Measurements from ENCODE around the gene RNF113B. TPM values are rescaled to one million over a fixed set of nuclear protein-coding genes. Genes with fewer than 3 reads are reported as not detected.

Gene RNF113B
- total RNA-seq, result not detected

- DNase-seq, result no peak
- ChIA-PET POLR2A (no interaction called here), CTCF (no interaction called here)
- Mint-ChIP-seq H3K9me3 (ENCODE audit: insufficient read depth) (no peaks in the 10 kb centered on the region), H3K4me3 (no peak within 1 kb of the TSS), H3K27ac (no peak within 1 kb of the TSS), H3K36me3 (ENCODE audit: low read depth) (no peaks in the 10 kb centered on the region), H3K27me3 (ENCODE audit: low read depth) (no peaks in the 10 kb centered on the region), H3K4me1 (ENCODE audit: low read depth) (no peaks in the 10 kb centered on the region)
- ATAC-seq, result no peak
Observed at GRCh38 chr13:98176777-98177608, at the start of gene RNF113B. RNF113B (minus strand) TSS chr13:98177269; CDS start chr13:98177236, 33 bp downstream.

- ChIA-PET CTCF (no interaction called here), POLR2A (no interaction called here)
- DNase-seq (no peak), ATAC-seq (no peak)
- Mint-ChIP-seq H3K27ac (no peak overlapping the region), H3K4me1 (ENCODE audit: low read depth) (no peaks in the 10 kb centered on the region), H3K4me3 (no peak overlapping the region), H3K9me3 (ENCODE audit: insufficient read depth) (no peaks in the 10 kb centered on the region), H3K27me3 (ENCODE audit: low read depth) (no peaks in the 10 kb centered on the region), H3K36me3 (ENCODE audit: low read depth) (no peaks in the 10 kb centered on the region)
Observed at GRCh38 chr13:98226496-98226895, 49.4 kb upstream of the RNF113B start.

GRCh38 chr13:98225036-98225940 is 48.2 kb upstream of the RNF113B start:
- Mint-ChIP-seq H3K36me3 (ENCODE audit: low read depth) (no peaks in the 10 kb centered on the region), H3K9me3 (ENCODE audit: insufficient read depth) (no peaks in the 10 kb centered on the region), H3K4me1 (ENCODE audit: low read depth) (no peaks in the 10 kb centered on the region), H3K4me3 (no peak overlapping the region), H3K27ac (no peak overlapping the region), H3K27me3 (ENCODE audit: low read depth) (peaks cover 2% of the 10 kb centered on the region)
- CTCF ChIA-PET, result no interaction called here
- POLR2A ChIA-PET, result no interaction called here
- DNase-seq (no peak), ATAC-seq (no peak)

DNA sequence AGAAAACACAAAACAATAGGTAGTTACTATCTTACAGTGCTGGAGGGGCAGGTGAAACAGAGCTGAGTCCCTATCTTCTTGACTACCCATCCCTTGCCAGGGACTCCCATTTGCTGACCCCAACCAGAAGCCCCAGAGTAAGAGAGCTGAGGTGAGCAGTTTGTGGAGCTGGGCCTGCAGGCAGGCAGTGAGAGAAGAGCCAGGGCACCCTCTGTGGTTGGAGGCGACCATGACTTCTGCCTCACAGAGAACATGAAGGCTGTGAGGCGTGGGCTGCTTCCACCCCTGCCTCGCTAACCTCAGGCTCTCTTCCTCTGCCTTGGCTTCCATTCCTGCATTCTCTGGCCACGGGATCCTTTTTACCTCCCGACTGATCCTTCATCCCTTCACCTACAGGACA is 47.5 kb upstream of the RNF113B start:
- Mint-ChIP-seq H3K9me3 (ENCODE audit: insufficient read depth) (no peaks in the 10 kb centered on the region), H3K27ac (no peak overlapping the region), H3K27me3 (ENCODE audit: low read depth) (peaks cover 2% of the 10 kb centered on the region), H3K4me3 (no peak overlapping the region), H3K4me1 (ENCODE audit: low read depth) (no peaks in the 10 kb centered on the region), H3K36me3 (ENCODE audit: low read depth) (no peaks in the 10 kb centered on the region)
- DNase-seq, result no peak
- CTCF ChIA-PET, result no interaction called here
- POLR2A ChIA-PET, result no interaction called here
- no peak for ATAC-seq

DNA sequence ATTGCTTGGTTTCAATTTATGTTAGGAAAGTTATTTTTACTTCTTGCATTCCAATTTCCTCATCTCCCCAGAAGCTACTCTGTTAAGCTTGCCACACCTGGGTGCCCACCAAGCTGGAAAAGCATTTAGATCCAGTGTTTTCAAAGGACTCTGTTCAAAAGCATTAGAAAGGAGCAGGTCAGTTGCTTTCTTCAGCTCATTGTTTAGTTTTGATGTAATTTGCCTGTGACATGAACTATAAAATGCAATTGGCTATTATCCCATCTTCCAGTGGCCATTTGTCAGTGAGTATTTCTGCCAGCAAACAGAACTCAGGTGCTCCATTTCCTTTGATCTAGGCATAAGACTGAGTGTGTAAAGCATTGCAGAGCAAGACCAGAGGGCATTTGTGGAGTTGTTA is 46.7 kb upstream of the RNF113B start:
- Mint-ChIP-seq H3K27ac (no peak overlapping the region), H3K27me3 (ENCODE audit: low read depth) (peaks cover 2% of the 10 kb centered on the region), H3K36me3 (ENCODE audit: low read depth) (no peaks in the 10 kb centered on the region), H3K9me3 (ENCODE audit: insufficient read depth) (no peaks in the 10 kb centered on the region), H3K4me1 (ENCODE audit: low read depth) (no peaks in the 10 kb centered on the region), H3K4me3 (no peak overlapping the region)
- ChIA-PET CTCF (no interaction called here), POLR2A (no interaction called here)
- ATAC-seq (no peak), DNase-seq (no peak)

- H3K9me3 Mint-ChIP-seq (ENCODE audit: insufficient read depth), result no peaks in the 10 kb centered on the region
- H3K27ac Mint-ChIP-seq, result no peak overlapping the region
- peaks cover 2% of the 10 kb centered on the region for H3K27me3 Mint-ChIP-seq (ENCODE audit: low read depth)
- no peak for DNase-seq
- POLR2A ChIA-PET, result no interaction called here
- CTCF ChIA-PET, result no interaction called here
- ATAC-seq, result no peak
- no peak overlapping the region for H3K4me3 Mint-ChIP-seq
- H3K4me1 Mint-ChIP-seq (ENCODE audit: low read depth), result no peaks in the 10 kb centered on the region
- H3K36me3 Mint-ChIP-seq (ENCODE audit: low read depth), result no peaks in the 10 kb centered on the region
Observed at GRCh38 chr13:98222816-98223215, 45.7 kb upstream of the RNF113B start.

GRCh38 chr13:98222081-98222554 is 45.0 kb upstream of the RNF113B start:
- Mint-ChIP-seq H3K4me3 (no peak overlapping the region), H3K36me3 (ENCODE audit: low read depth) (no peaks in the 10 kb centered on the region), H3K27ac (no peak overlapping the region), H3K27me3 (ENCODE audit: low read depth) (peaks cover 2% of the 10 kb centered on the region), H3K4me1 (ENCODE audit: low read depth) (no peaks in the 10 kb centered on the region), H3K9me3 (ENCODE audit: insufficient read depth) (no peaks in the 10 kb centered on the region)
- ATAC-seq, result no peak
- CTCF ChIA-PET, result no interaction called here
- POLR2A ChIA-PET, result no interaction called here
- no peak for DNase-seq

GRCh38 chr13:98221234-98221633 is 44.2 kb upstream of the RNF113B start:
- Mint-ChIP-seq H3K36me3 (ENCODE audit: low read depth) (no peaks in the 10 kb centered on the region), H3K4me1 (ENCODE audit: low read depth) (no peaks in the 10 kb centered on the region), H3K4me3 (no peak overlapping the region), H3K27me3 (ENCODE audit: low read depth) (peaks cover 2% of the 10 kb centered on the region), H3K27ac (no peak overlapping the region), H3K9me3 (ENCODE audit: insufficient read depth) (no peaks in the 10 kb centered on the region)
- DNase-seq (no peak), ATAC-seq (no peak)
- ChIA-PET CTCF (no interaction called here), POLR2A (no interaction called here)

GRCh38 chr13:98220271-98220791 is 43.3 kb upstream of the RNF113B start:
- Mint-ChIP-seq H3K4me3 (no peak overlapping the region), H3K4me1 (ENCODE audit: low read depth) (no peaks in the 10 kb centered on the region), H3K27me3 (ENCODE audit: low read depth) (peaks cover 2% of the 10 kb centered on the region), H3K27ac (no peak overlapping the region), H3K36me3 (ENCODE audit: low read depth) (no peaks in the 10 kb centered on the region), H3K9me3 (ENCODE audit: insufficient read depth) (no peaks in the 10 kb centered on the region)
- ATAC-seq (no peak), DNase-seq (no peak)
- POLR2A ChIA-PET, result no interaction called here
- CTCF ChIA-PET, result no interaction called here

DNA sequence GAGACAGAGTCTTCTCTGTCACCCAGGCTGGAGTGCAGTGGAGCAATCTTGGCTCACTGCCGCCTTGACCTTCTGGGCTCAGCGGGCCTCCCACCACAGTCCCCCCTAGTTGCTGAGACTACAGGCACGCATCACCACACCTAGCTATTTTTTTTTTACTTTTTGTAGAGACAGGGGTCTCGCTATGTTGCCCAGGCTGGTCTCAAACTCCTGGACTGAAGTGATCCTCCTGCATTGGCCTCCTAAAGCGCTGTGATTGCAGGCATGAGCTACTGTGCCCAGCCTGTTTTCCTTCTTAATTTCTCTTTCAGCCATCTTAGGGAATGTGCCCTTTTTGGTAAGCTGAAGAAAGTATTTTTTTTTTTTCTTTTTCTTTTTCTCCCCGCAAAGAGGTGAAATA is 42.6 kb upstream of the RNF113B start:
- no peaks in the 10 kb centered on the region for H3K9me3 Mint-ChIP-seq (ENCODE audit: insufficient read depth)
- H3K27me3 Mint-ChIP-seq (ENCODE audit: low read depth), result peaks cover 2% of the 10 kb centered on the region
- ChIA-PET POLR2A (no interaction called here), CTCF (no interaction called here)
- no peaks in the 10 kb centered on the region for H3K36me3 Mint-ChIP-seq (ENCODE audit: low read depth)
- H3K4me1 Mint-ChIP-seq (ENCODE audit: low read depth), result no peaks in the 10 kb centered on the region
- ATAC-seq (no peak), DNase-seq (no peak)
- H3K27ac Mint-ChIP-seq, result no peak overlapping the region
- H3K4me3 Mint-ChIP-seq, result no peak overlapping the region

DNA sequence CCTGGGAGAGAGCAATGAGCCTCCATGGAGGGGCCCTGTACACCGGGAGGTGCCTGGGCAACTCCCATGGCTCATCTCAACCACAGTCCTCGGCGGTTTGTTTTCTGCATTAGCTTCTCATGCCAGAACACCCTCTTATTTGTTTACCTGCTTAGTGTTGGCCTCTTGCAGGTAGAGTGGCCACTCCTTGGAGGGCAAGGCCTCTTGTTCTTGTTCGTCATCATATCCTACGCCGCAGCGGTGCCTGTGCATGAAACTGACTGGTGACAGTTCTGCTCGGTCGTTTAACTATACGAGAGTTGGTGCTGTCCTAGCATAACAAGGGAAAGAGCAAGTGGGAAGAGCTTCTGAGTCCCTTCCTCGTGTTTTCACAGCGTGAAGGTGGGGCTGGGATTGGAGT is 40.5 kb upstream of the RNF113B start:
- POLR2A ChIA-PET, result no interaction called here
- no peaks in the 10 kb centered on the region for H3K4me1 Mint-ChIP-seq (ENCODE audit: low read depth)

DNA sequence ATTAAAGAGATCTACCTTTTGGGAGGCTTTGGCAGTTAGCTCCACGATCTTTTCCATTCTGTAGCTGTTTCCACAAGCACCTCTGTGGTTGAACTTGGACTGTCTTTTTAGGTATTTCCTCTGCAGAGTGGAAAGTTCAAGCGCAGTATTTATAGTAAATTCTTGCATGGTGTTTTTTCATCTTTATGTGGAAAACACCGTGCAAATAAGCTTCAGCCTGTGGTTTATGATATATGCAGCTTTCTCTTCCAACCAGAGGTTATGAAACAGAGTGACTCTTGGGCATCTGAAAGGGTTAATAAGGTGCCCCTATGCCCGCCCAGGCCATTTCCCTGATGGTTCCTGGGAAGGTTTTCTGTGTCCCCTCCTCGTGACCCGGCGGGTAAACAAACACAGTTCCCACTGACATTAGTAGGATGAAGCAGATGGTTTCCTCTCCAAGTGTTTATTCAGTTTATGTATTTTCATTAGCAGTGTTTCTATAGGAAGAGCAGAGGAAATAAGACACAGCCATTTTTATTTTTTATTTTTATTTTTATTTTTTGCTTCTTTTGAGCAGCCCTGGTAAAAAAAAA is 39.7 kb upstream of the RNF113B start:
- Mint-ChIP-seq H3K36me3 (ENCODE audit: low read depth) (no peaks in the 10 kb centered on the region), H3K9me3 (ENCODE audit: insufficient read depth) (no peaks in the 10 kb centered on the region), H3K27ac (no peak overlapping the region), H3K4me3 (no peak overlapping the region), H3K4me1 (ENCODE audit: low read depth) (no peaks in the 10 kb centered on the region), H3K27me3 (ENCODE audit: low read depth) (peaks cover 2% of the 10 kb centered on the region)
- POLR2A ChIA-PET, result no interaction called here
- DNase-seq (no peak), ATAC-seq (no peak)
- CTCF ChIA-PET, result no interaction called here

More for the DNA sequence above, 40.5 kb upstream of the RNF113B start:
- Mint-ChIP-seq H3K36me3 (ENCODE audit: low read depth) (no peaks in the 10 kb centered on the region), H3K9me3 (ENCODE audit: insufficient read depth) (no peaks in the 10 kb centered on the region), H3K4me3 (no peak overlapping the region), H3K27me3 (ENCODE audit: low read depth) (peaks cover 2% of the 10 kb centered on the region), H3K27ac (no peak overlapping the region)
- CTCF ChIA-PET, result no interaction called here
- ATAC-seq, result no peak
- no peak for DNase-seq
